MM.1S (cell line): ENCODE measurements around the gene TACC2.

Experiments
- CTCF ChIP-seq: fragments of 300-600 bp; sonication (generic); IDR thresholded peaks from 2 replicates; pipeline ENCODE4 v1.5.1; 2016; ENCODE audit warnings: antibody characterized with exemption, low read length, mixed read lengths
- EZH2 ChIP-seq: fragments of 300-600 bp; sonication (generic); optimal IDR thresholded peaks from 2 replicates; pipeline ENCODE3; 2017; ENCODE audit warnings: low read depth, mild to moderate bottlenecking, antibody characterized with exemption, low read length, mixed read lengths
- EZH2phosphoT487 ChIP-seq: fragments of 300-600 bp; sonication (generic); IDR thresholded peaks from 2 replicates; pipeline ENCODE4 v1.6.1; 2018; ENCODE audit warnings: antibody characterized with exemption, low read length

GRCh38 chr10:122194251-122194650, 205.3 kb downstream of the TACC2 start:
- no peak for TF ChIP-seq CTCF
- no peak for TF ChIP-seq EZH2phosphoT487
- TF ChIP-seq EZH2: no peak
